Stimulated activated memory B cell treated with anti-CD40 and anti-IgM and Interleukin-4, amounts not matched to agents 10 μg/mL and 1 μg/mL and 100 μg/mL, for 72 hours (primary cell): ENCODE results near the gene UBA6.
"Not testable (repeated sequence)": the region's sequence is repeated elsewhere in the genome, so short reads cannot be mapped to it uniquely, and the experiment has no call there.

ENCODE experiments used
- ATAC-seq: fragments of 150-1000 bp; cut with Tn5 transposase; 2 replicates; pipeline ENCODE4 v1.10.0; 2021
- H3K27ac Mint-ChIP-seq: one replicate; pipeline ENCODE4 v1.8.0; 2022; ENCODE audit warnings: mild to moderate bottlenecking, mixed read lengths
- H3K27me3 Mint-ChIP-seq: one replicate; pipeline ENCODE4 v1.8.0; 2022; ENCODE audit warnings: mixed read lengths
- H3K36me3 Mint-ChIP-seq: one replicate; pipeline ENCODE4 v1.8.0; 2022; ENCODE audit warnings: mixed read lengths
- H3K4me1 Mint-ChIP-seq: one replicate; pipeline ENCODE4 v1.8.0; 2022; ENCODE audit warnings: mixed read lengths
- H3K4me3 Mint-ChIP-seq: one replicate; pipeline ENCODE4 v1.8.0; 2022; ENCODE audit warnings: mild to moderate bottlenecking, moderate library complexity, mixed read lengths
- H3K9me3 Mint-ChIP-seq: one replicate; pipeline ENCODE4 v1.8.0; 2022; ENCODE audit warnings: mixed read lengths

UBA6 gene

DNA sequence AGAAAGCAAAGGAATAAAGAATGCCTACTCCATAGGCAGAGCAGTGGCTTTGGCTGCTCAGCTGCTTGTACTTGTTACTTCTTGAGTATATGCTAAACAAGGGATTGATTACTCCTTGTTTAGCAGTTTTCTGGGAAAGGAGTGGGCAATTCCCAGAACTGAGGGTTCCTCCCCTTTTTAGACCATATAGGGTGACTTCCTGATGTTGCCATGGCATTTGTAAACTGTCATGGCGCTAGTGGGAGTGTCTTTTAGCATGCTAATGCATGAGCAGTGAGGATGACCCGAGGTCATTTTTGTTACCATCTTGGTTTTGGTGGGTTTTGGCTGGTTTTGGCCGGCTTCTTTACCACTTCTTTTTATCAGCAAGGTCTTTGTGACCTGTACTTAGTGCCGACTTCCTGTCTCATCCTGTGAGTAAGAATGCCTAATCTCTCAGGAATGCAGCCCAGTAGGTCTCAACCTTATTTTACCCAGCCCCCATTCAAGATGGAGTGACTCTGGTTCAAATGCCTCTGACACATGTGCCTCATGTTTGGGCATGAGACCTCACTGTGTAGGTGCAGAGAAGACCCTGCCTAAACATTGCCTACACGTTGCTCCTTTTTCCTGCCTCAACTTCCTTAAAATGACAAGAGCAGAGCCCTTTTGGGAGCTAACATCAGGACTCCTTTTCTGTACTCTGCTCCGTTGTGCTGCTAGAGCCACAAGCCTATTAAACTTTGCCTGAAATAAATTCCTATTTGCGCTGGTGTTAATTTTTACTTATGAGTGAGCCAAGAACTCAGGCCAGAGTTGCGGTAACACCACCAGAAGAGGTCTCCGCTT is 21.0 kb upstream of the UBA6 start:
- ATAC-seq, result no peak
- Mint-ChIP-seq H3K4me1 (no peaks in the 10 kb centered on the region), H3K4me3 (no peak overlapping the region), H3K36me3 (peaks cover 16% of the 10 kb centered on the region), H3K9me3 (no peaks in the 10 kb centered on the region), H3K27me3 (no peaks in the 10 kb centered on the region), H3K27ac (no peak overlapping the region)

DNA sequence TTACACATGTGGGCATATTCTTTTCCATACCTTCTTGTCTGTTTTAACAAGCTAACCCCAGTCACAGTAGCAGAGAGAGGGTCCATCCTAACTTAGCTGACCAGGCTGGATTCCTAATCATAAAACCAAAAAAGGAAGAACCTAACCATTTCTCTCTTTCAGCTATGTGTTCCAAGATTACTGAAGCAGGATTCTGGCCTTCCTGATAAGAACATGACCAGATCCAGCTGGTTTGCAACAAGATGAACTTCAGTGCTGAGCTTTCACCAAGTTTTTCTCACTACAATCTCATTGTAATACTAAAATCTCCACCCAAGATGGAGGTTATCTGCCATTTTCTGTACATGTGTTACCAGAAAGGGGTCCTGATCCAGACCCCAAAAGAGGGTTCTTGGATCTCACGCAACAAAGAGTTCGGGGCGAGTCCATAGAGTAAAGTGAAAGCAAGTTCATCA is 20.4 kb upstream of the UBA6 start:
- peaks cover 20% of the 10 kb centered on the region for H3K36me3 Mint-ChIP-seq

DNA sequence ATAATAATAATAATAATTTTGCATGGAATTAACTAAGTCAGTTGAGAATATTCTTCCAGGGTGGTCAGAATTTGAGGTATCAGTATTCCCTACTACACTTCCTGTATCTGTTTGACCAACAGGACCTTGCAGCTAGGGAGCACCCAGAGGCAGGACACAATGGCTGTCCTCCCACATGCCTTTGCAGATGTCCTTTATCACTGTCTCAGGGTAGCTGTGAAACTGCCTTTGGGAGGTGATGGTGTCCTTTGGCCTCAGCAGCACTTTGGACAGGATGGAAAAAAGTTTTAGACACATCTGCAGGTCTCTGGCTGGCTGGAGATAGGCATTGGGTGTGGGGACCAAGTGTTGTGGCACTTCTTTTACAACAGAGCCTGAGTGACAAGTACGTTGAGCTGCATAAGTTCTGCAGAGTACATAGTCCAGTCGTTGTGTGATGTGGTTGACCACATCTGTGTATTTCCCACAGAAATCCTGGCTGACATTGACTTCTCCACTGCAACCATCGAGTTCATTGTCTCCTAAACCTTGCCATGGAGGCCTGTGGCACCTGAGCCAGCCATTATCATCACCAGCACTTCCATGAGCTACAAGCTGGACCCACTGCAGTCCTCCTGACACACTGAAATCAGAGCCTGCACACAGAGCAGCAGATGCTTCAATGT is 19.1 kb upstream of the UBA6 start:
- H3K4me3 Mint-ChIP-seq, result no peak overlapping the region
- peaks cover 20% of the 10 kb centered on the region for H3K36me3 Mint-ChIP-seq
- H3K27me3 Mint-ChIP-seq, result no peaks in the 10 kb centered on the region
- H3K27ac Mint-ChIP-seq, result no peak overlapping the region
- H3K9me3 Mint-ChIP-seq, result no peaks in the 10 kb centered on the region
- ATAC-seq, result no peak
- no peaks in the 10 kb centered on the region for H3K4me1 Mint-ChIP-seq

More for the DNA sequence above, 20.4 kb upstream of the UBA6 start:
- Mint-ChIP-seq H3K4me3 (no peak overlapping the region), H3K9me3 (no peaks in the 10 kb centered on the region), H3K27ac (no peak overlapping the region), H3K27me3 (no peaks in the 10 kb centered on the region), H3K4me1 (no peaks in the 10 kb centered on the region)
- no peak for ATAC-seq

DNA sequence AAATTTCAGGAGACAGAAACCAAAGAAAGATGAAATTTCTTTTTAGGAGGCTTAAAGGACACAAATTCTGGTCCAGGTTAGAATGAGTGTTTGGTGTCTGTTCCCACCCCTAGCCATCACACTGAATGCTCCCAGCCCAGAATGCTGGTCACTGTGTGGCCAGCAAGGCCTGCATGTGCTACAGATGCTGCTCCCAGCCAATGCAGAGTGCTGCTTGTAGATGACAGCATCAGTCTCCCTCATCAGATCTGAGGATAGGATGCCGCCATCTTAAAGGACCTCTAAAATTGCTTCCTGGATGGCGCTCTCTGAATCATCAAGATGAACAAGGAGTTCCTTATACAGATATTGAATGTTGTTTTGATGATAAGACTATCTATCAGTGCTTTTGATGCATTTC is 17.9 kb upstream of the UBA6 start:
- Mint-ChIP-seq H3K9me3 (no peaks in the 10 kb centered on the region), H3K27me3 (no peaks in the 10 kb centered on the region), H3K4me1 (peaks cover 11% of the 10 kb centered on the region), H3K4me3 (no peak overlapping the region), H3K27ac (no peak overlapping the region), H3K36me3 (peaks cover 20% of the 10 kb centered on the region)
- ATAC-seq, result no peak

DNA sequence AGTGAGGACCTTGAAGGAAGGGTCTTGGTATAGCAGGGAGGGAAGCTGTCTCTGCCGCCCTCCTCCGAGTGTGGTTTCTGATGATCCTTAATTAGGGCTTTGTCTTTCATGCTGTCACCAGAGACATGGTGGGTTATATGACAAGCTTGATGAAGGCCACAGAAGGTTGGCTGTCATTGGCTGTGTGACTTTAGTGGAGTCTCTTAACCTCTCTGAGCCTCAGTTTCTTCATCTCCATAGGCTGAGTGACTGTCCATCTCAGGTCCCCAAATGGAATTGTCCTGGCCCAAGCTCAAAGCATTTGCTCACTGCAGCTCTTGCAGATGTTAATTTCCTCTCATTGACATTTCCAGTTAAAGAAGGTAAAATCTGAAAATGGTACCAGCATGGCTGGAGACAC is 16.6 kb upstream of the UBA6 start:
- ATAC-seq, result no peak
- Mint-ChIP-seq H3K36me3 (peaks cover 21% of the 10 kb centered on the region), H3K27me3 (no peaks in the 10 kb centered on the region), H3K4me3 (no peak overlapping the region), H3K9me3 (no peaks in the 10 kb centered on the region), H3K27ac (no peak overlapping the region), H3K4me1 (peaks cover 17% of the 10 kb centered on the region)

DNA sequence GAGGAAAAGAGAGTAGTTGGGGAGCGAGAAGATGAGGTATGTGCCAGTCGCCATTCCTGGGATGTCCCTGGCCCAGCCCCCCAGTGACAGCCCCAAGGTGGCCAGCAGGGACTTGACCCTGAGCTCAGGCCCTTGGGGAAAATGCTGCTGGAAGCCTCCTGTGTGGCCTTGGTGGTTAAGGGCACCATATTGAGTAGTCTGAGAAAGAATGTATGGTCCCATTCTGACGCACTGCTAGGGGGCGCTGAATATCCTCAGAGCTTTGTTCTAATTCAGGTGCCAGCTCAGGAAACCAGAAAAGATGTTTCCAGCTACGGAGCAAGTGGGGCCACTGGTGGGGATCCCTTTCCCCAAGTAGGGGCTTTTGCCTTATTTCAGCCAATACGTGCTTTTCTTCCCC is 14.0 kb upstream of the UBA6 start:
- Mint-ChIP-seq H3K27me3 (no peaks in the 10 kb centered on the region), H3K36me3 (peaks cover 17% of the 10 kb centered on the region), H3K4me1 (peaks cover 22% of the 10 kb centered on the region), H3K27ac (peak overlapping the region; percentile 75), H3K4me3 (no peak overlapping the region), H3K9me3 (no peaks in the 10 kb centered on the region)
- ATAC-seq, result no peak

DNA sequence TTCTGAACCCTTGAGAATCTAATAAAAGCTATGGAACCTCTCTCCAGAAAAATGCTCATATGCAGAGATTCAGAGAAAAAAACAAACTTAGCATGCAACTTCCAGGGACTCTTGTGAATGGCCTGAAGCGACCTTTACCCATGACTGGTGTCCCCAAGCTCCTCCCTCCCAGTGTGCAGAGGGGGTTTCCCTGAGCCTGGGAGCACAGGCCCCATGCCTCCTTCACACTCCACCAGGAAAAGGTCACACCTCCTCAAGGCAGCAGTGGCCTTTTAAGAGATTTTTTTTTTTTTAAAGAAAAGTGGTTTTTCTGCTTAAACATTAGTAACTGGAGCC is 13.3 kb upstream of the UBA6 start:
- no peak overlapping the region for H3K4me3 Mint-ChIP-seq
- H3K36me3 Mint-ChIP-seq, result peaks cover 17% of the 10 kb centered on the region
- no peaks in the 10 kb centered on the region for H3K27me3 Mint-ChIP-seq
- H3K9me3 Mint-ChIP-seq, result no peaks in the 10 kb centered on the region
- peaks cover 22% of the 10 kb centered on the region for H3K4me1 Mint-ChIP-seq
- peak overlapping the region; percentile 75 for H3K27ac Mint-ChIP-seq
- ATAC-seq, result peak; percentile 92

DNA sequence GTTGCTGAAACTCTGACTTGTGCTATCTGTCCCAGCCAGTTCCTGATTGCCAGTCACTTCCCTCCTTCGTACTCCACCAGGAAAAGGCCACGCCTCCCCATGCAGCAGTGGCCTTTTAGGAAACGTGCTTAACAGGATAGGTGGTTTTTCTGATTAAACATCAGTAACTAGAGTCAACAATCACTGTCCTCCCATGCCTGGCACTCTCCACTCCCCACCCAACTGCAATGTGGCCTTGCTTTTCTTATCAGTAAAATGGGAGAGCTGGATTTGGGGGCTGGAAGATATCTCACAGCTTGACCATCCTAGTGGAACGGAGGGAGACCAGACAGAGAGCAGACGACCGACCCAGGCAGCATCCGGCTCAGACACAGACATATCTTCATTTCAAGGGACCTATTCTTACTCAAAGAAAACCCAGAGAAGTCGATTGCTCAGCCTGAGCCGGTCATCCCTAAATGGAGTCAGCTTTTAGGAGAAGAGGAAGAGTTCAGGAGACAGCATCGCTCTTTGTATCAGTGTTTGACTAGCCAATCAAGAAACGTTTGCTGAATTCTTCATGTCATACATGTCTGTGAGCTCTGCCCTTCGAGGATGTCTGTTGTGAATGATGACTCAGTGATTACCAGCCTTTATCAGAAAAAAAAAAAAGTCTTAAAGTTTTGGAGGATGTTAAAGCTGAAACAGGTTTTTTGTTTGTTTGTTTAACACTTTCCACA is 12.7 kb upstream of the UBA6 start:
- peak; percentile 56 for ATAC-seq
- Mint-ChIP-seq H3K36me3 (peaks cover 18% of the 10 kb centered on the region), H3K4me3 (no peak overlapping the region), H3K27me3 (no peaks in the 10 kb centered on the region), H3K4me1 (peaks cover 23% of the 10 kb centered on the region), H3K9me3 (no peaks in the 10 kb centered on the region), H3K27ac (peak overlapping the region; percentile 75)

DNA sequence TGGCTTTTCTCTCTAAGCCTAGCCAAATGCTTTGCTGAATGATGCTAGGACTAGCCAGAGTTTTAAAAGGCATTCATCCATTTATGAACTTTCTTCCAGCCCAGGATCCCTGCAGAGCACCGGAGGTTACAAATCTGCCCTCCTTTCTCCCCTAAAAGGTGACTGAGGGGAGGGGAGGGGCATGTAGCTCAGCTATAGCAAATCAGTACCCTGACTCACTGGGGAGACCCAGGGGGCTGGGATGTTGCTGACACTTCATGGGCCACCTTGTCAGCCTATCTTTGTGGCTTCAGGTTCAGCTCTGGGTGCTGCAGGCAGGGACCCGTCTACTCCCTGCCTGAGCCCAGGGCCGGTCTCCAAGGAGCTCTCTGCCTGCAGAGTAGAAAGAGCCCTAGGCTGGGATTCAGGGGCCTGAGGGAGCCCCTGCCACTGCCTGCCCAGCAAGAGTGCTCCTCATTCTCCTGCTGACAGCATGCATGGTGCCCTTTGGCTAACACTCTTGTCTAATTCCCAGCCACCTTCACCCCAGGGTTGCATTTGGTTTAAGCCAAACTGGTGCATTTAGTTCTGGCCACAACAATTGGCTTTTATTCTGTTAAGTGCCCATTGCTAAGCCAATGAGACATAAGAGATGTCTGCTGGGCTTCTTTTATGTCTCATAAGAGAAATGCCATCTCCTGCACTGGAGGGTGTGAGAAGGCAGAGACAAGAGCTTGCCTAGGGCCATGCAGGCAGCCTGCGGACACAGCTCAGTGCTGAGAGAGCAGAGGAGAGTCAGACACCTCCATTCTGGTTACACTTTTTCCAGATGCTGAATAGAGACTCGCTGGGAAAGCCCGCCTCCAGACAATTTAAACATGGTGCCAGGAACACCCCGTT is 11.9 kb upstream of the UBA6 start:
- Mint-ChIP-seq H3K36me3 (peaks cover 26% of the 10 kb centered on the region), H3K9me3 (no peaks in the 10 kb centered on the region), H3K27ac (peak overlapping the region; percentile 75), H3K27me3 (no peaks in the 10 kb centered on the region), H3K4me3 (no peak overlapping the region), H3K4me1 (peaks cover 31% of the 10 kb centered on the region)
- ATAC-seq, result no peak

DNA sequence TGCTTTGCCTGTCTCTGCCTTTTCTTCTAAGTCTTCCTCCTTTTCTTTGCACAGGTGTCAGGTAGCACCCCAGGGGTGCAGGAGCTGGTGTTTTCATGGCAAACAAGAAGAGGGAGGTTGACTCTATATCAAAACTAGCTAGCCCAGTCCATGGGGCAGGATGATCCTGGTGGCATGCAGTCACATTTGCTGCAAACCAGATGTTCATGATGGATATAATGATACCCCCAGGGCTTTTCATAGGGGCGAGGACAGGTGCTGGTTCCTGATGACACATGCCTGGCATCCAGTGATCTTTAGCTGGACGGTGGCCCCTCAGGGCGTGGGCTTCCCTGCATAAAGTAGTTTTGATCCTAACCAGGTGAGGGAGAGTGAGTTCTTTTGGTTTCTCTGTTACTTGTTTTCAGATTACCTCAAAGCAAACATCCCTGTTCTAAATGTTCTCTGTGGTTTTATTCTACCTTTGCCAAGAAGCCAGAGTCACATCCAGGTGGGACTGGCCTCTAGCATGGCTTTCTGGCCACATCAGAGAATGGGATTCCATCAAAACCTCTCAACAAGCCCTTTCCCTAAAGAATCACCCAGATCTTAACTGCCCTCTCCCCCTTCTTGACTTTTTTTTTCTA is 11.2 kb upstream of the UBA6 start:
- no peaks in the 10 kb centered on the region for H3K27me3 Mint-ChIP-seq
- ATAC-seq, result no peak
- no peaks in the 10 kb centered on the region for H3K9me3 Mint-ChIP-seq
- peak overlapping the region; percentile 22 for H3K27ac Mint-ChIP-seq
- no peak overlapping the region for H3K4me3 Mint-ChIP-seq
- H3K36me3 Mint-ChIP-seq, result peaks cover 28% of the 10 kb centered on the region
- peaks cover 33% of the 10 kb centered on the region for H3K4me1 Mint-ChIP-seq

DNA sequence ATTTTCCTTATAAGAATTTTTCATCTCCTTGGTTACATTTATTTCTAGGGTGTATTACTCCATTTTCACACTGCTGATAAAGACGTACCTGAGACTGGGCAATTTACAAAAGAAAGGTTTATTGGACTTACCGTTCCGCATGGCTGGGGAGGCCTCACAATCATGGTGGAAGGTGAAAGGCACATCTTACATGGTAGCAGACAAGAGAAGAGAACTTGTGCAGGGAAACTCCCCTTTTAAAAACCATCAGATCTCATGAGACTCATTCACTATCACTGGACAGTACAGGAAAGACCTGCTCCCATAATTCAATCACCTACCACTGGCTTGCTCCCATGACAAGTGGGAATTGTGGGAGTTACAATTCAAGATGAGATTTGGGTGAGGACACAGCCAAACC is 5.7 kb upstream of the UBA6 start:
- Mint-ChIP-seq H3K4me1 (peaks cover 45% of the 10 kb centered on the region), H3K36me3 (peaks cover 54% of the 10 kb centered on the region)
- not testable (repeated sequence) for H3K4me3 Mint-ChIP-seq, H3K27ac Mint-ChIP-seq, H3K9me3 Mint-ChIP-seq, H3K27me3 Mint-ChIP-seq, ATAC-seq

DNA sequence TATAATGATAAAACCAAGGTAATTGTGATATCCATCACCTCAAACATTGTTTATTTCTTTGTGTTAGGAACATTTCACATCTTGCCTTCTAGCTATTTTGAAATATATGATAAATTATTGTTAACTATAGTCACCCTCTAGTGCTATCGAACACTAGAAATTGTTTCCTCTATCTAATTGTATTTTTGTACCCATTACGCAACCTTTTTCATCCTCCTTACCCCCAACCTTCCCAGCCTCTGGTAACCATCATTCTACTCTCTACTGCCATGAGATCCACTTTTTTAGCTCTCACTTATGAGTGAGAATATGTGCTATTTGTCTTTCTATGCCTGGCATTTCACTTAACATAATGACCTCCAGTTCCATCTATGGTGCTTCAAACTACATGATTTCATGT is 3.9 kb upstream of the UBA6 start:
- Mint-ChIP-seq H3K9me3 (peaks cover 8% of the 10 kb centered on the region), H3K4me3 (no peak overlapping the region), H3K27ac (no peak overlapping the region), H3K27me3 (no peaks in the 10 kb centered on the region), H3K4me1 (peaks cover 44% of the 10 kb centered on the region), H3K36me3 (peaks cover 48% of the 10 kb centered on the region)
- no peak for ATAC-seq

DNA sequence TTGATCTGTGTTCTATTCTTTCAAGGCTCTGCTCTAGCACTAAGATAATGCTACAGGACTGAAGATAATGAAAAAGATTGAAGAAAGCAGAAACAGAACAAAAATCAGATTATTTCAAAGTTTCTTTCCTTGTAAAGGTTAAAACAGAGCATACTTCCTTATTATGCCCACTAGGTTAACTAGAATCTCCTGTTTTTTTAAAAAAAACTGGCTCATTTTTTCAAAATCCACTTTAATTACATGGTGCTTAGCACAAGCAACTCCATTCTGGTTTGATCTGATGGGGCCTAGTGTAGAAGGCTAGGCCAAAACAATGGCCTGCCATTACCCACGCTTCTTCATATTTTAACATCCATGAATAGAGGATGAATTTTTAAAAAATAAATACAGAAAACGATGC is 1.2 kb upstream of the UBA6 start:
- H3K36me3 Mint-ChIP-seq, result peaks cover 46% of the 10 kb centered on the region
- peak overlapping the region; percentile 48 for H3K4me3 Mint-ChIP-seq
- H3K27ac Mint-ChIP-seq, result no peak overlapping the region
- H3K4me1 Mint-ChIP-seq, result peaks cover 52% of the 10 kb centered on the region
- H3K9me3 Mint-ChIP-seq, result peaks cover 8% of the 10 kb centered on the region
- H3K27me3 Mint-ChIP-seq, result no peaks in the 10 kb centered on the region
- ATAC-seq, result no peak

DNA sequence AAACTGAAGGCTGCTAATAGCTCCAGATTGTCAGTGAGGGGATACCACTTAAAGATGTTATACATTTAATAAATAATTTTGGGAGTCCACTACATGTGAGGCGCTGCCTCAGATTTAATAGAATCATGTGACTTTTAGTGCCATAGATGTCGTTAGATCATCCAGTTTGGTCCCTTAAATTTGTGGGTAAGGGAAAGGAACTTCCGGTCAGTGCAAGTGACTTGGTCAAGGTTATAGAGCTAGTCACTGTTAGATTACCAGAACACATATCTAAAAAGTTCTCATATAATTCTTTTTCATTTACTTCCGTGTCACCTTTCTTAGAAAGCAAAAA is 529 bp upstream of the UBA6 start:
- peaks cover 40% of the 10 kb centered on the region for H3K36me3 Mint-ChIP-seq
- peaks cover 53% of the 10 kb centered on the region for H3K4me1 Mint-ChIP-seq
- peak overlapping the region; percentile 91 for H3K27ac Mint-ChIP-seq
- peaks cover 6% of the 10 kb centered on the region for H3K9me3 Mint-ChIP-seq
- no peak for ATAC-seq
- H3K4me3 Mint-ChIP-seq, result peak overlapping the region; percentile 93
- no peaks in the 10 kb centered on the region for H3K27me3 Mint-ChIP-seq
